GM12873 (cell line): ENCODE results near the gene ZNF175.

ENCODE experiments used
- CTCF ChIP-seq: IDR thresholded peaks from 2 replicates; pipeline ENCODE4 v1.5.1; 2012; ENCODE audit warnings: low read depth, mild to moderate bottlenecking, moderate library complexity, low read length, control low read depth; ENCODE audit not compliant: insufficient read depth; ENCODE audit errors: missing control alignments

Gene ZNF175

GRCh38 chr19:51570962-51571575 lies at the start of gene ZNF175:
TSS of gene ZNF175 (plus strand) at chr19:51571283. CDS start at chr19:51573330, 2,047 bp downstream.
- no peak for TF ChIP-seq CTCF

DNA sequence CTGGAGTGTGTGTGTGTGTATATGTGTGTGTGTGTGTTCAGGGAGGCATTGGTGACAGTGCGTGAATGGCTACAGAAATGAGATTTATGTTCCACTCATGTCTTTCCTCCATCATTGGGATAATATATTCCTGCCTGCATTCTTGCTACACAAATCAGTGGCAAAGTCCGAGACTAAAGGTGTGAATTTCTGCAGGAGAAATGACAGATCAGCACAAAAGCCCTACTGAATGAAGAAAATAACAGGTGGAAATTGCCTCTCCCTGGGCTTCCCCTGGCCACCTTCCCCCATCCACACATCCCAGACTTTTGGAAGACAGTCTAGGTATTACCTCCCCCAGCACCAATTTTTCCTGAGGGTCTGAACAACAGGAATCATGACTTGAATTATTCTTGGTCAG lies 49.7 kb upstream of the ZNF175 start:
- no peak for TF ChIP-seq CTCF

GRCh38 chr19:51521781-51522180 lies 49.3 kb upstream of the ZNF175 start:
- no peak for TF ChIP-seq CTCF

- TF ChIP-seq CTCF, result no peak
These were observed 46.3 kb upstream of the ZNF175 start for GRCh38 chr19:51524666-51525264.

- TF ChIP-seq CTCF, result no peak
These were observed 45.4 kb upstream of the ZNF175 start for GRCh38 chr19:51525651-51526050.

DNA sequence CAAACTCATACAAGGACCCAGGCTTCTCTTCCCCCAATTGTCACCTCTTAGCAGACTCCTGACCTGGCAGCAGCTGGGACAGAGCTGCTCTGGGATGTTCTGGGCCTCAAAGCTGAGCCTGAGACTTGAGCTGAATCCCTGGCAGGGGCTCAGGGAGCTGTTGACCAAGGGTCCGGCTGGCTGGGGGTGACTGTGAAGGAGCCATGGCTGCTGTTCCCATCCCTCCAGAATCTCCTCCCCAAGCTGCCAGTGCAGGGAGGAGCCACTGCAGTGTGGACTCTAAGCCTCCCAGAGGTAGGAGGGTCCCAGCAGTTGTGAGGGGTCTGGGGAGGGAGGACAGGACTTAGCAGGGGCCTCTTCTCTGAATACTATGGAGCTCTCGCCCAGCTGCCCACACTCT lies 41.8 kb upstream of the ZNF175 start:
- no peak for TF ChIP-seq CTCF

DNA sequence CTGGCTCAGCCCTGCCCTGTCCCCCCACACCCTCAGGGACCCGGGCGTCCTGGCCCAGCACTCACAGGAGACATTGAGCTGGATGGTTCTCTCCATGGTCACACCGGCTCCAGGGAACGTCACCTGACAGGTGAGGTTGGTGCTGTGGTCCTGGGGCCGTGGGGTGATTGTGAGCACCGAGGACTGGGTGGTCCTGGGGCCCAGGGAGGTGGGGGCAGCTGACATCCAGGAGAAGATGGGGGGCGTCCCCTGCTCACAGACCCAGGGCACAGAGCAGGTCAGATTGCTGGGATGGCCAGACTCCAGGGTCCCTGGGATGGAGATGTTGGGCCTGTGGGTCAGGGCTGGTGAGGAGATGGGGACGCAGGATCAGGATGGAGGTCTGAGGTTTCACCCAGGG lies 40.5 kb upstream of the ZNF175 start:
- TF ChIP-seq CTCF, result no peak
